Esophagus muscularis mucosa (tissue), 4 donors: ENCODE measurements around the gene CALD1.

Source experiments
- CTCF ChIP-seq, 3 experiments: fragments of 200-600 bp in 2 of 3; fragments of 450-650 bp in 1 of 3; sonication (generic) in 2 of 3; IDR thresholded peaks; one replicate each; pipeline ENCODE4 v1.5.1; 2017 to 2019; ENCODE audit warnings: antibody characterized with exemption in 3 of 3, mild to moderate bottlenecking in 2 of 3, moderate library complexity in 1 of 3
- EP300 ChIP-seq: sonication (generic); formaldehyde crosslinking; IDR thresholded peaks from one replicate; pipeline ENCODE4 v1.6.1; 2017; ENCODE audit warnings: antibody characterized with exemption
- POLR2A ChIP-seq: fragments of 450-650 bp; IDR thresholded peaks from one replicate; pipeline ENCODE4 v1.6.1; 2017; ENCODE audit warnings: antibody characterized with exemption, moderate library complexity, mild to moderate bottlenecking, low read depth
- POLR2AphosphoS5 ChIP-seq, 2 donors: sonication (generic); formaldehyde crosslinking; IDR thresholded peaks; one replicate each; pipeline ENCODE4 v1.6.1; 2017; ENCODE audit warnings: antibody characterized with exemption in 2 of 2

- TF ChIP-seq CTCF (IDR thresholded peaks at IDR 0.05) (no peak), POLR2A (no peak), EP300 (no peak), POLR2AphosphoS5 (IDR thresholded peaks at IDR 0.05) (no peak)
These were observed 154.1 kb downstream of the CALD1 start for GRCh38 chr7:134933460-134934068.
